ENCODE data around the gene TBC1D14. TPM values are rescaled to one million over a fixed set of nuclear protein-coding genes. Genes with fewer than 3 reads are reported as not detected.
"Not testable (repeated sequence)": the region's sequence is repeated elsewhere in the genome, so short reads cannot be mapped to it uniquely, and the experiment has no call there.

Gene TBC1D14
- total RNA-seq, 1 donor: 34.0 TPM

DNA sequence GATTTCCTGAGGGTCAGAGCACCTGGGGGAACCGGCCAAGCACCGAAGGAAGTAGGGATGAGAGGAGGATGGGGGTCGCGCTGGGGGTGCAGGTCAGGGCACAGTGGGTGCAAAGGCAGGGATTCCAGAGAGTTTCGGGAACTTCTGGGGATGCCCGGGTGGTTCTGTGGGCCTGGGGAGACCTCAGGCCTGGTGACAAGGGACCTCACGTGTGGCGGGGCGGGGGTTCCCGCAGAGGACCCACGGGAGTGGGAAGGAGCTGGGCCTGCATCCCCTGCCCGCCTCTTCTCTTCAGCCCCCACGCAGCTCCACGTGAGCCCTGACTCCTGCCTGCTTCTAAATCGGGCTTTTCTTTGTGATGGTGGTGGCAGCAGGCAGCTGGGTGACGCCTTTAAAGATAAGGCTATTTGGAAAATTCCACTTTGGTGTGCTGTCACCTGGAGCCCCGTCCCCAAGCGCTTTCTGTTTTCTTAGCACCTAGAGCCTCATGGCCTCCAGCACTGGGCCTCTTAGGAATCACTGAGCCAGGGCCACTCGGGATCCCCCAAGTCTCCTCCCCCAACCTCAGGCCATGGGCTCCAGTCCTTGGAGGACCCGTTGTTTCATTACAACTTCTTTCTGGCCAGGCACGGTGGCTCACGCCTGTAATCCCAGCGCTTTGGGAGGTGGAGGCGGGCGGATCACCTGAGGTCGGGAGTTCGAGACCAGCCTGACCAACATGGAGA, 7.1 kb upstream of the TBC1D14 start:
- no peak for DNase-seq (ENCODE audit: low read depth)
- no peak for TF ChIP-seq CTCF (IDR thresholded peaks at IDR 0.05; ENCODE audit: insufficient read depth, low read length)

GRCh38 chr4:6905516-6906445, 3.8 kb upstream of the TBC1D14 start:
- no peak for TF ChIP-seq CTCF (IDR thresholded peaks at IDR 0.05; ENCODE audit: insufficient read depth, low read length)
- DNase-seq (ENCODE audit: low read depth): no peak
- no peak overlapping the region for H3K4me3 ChIP-seq (ENCODE audit: low read depth, low read length)

More for the DNA sequence above, 7.1 kb upstream of the TBC1D14 start:
- no peak overlapping the region for H3K4me3 ChIP-seq (ENCODE audit: low read depth, low read length)

DNA sequence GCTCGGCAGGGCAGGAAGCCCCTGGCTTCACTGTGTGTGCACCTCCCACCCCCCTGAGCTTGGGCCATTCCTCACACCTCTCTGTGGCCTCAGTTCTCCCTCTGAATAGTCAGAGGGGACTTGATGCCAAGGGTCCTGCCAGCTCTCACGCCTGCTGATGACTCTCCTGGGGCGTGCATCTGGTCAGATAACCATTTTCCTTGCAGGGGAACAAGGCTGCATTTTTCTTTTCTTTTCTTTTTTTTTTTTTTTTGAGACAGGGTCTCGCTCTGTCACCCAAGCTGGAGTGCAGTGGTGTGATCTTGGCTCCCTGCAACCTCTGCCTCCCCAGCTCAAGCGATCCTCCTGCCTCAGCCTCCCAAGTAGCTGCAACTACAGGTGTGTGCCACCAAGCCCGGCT, 3.1 kb upstream of the TBC1D14 start:
- DNase-seq (ENCODE audit: low read depth); H3K4me3 ChIP-seq (ENCODE audit: low read depth, low read length): not testable (repeated sequence)

- peak; percentile 31 for DNase-seq (ENCODE audit: low read depth)
- peak; percentile 50 for TF ChIP-seq CTCF (IDR thresholded peaks at IDR 0.05; ENCODE audit: insufficient read depth, low read length)
- no peak overlapping the region for H3K4me3 ChIP-seq (ENCODE audit: low read depth, low read length)
Measured at GRCh38 chr4:6907658-6908191, 1.9 kb upstream of the TBC1D14 start.

- peak overlapping the region; percentile 78 for H3K4me3 ChIP-seq (ENCODE audit: low read depth, low read length)
- no peak for TF ChIP-seq CTCF (IDR thresholded peaks at IDR 0.05; ENCODE audit: insufficient read depth, low read length)
- peak; percentile 61 for DNase-seq (ENCODE audit: low read depth)
Measured at GRCh38 chr4:6908432-6909112, 1.1 kb upstream of the TBC1D14 start.

- no peak for DNase-seq (ENCODE audit: low read depth)
- H3K4me3 ChIP-seq (ENCODE audit: low read depth, low read length): peak overlapping the region; percentile 67
- no peak for TF ChIP-seq CTCF (IDR thresholded peaks at IDR 0.05; ENCODE audit: insufficient read depth, low read length)
Measured at GRCh38 chr4:6909970-6910339, 329 bp downstream of the TBC1D14 start.

All from fibroblast of the aortic adventitia (primary cell).